ENCODE results near the gene RNF157.

Gene RNF157

DNA sequence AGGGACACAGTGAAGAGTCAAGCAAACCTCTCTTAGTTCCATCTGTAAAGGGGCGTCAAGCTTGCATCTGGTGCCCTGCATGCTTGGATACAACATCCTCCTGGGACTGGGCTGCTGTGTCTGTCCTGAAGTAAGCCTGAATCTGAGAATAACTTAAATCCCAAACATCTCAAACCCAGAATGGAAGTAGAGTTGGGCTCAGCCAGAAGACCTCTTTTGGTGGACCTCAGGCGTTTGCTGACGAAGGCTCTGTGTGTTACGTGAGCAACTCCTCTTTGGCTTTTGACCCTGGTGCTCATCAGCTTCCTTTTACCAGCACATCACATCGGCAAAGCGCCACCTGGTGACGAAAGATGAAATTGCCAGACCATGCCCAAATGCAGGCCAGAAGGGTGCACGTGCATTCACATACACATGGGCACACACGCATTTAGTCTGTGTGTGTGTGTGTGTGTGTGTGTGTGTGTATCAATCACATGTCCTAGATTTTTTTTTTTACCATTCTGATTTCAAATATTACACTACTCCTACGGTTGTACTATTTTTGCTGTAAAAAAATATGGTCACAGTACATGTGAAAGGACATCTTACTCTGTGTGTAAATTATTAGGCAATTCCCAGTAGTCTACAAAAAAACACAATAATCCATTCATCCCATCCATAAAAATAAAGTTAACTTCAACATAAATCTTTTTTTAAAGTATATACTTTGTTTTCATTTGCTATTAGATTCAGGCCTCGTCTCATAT is 58.1 kb downstream of the RNF157 start:
- WGBS (ENCODE audit: extremely low coverage, insufficient coverage, low lambda C conversion rate), result no CpG with 5 or more reads among the region's 11 CpGs
- H3K4me2 ChIP-seq (ENCODE audit: low read length), result no peak overlapping the region
- no peak overlapping the region for H3K4ac ChIP-seq (ENCODE audit: low read depth, low read length)
- no peaks in the 10 kb centered on the region for H3K36me3 ChIP-seq (ENCODE audit: control insufficient read depth, insufficient read depth, low read length)
- no peak overlapping the region for H3K27ac ChIP-seq (ENCODE audit: low read depth, low read length)
- H3K56ac ChIP-seq (ENCODE audit: low read length), result no peak overlapping the region
- H3K27me3 ChIP-seq (ENCODE audit: insufficient read depth, low read length, poor library complexity), result no peaks in the 10 kb centered on the region
- no peaks in the 10 kb centered on the region for H3K4me1 ChIP-seq (ENCODE audit: control insufficient read depth, low read depth, low read length)
- no peak overlapping the region for H2AK5ac ChIP-seq (ENCODE audit: low read length)
- H3K4me3 ChIP-seq (ENCODE audit: low read length), result no peak overlapping the region
- no peak overlapping the region for H3K18ac ChIP-seq (ENCODE audit: low read length)
- H3K79me1 ChIP-seq (ENCODE audit: low read length), result no peaks in the 10 kb centered on the region
- H3K23ac ChIP-seq (ENCODE audit: low read length), result no peak overlapping the region
- H3K79me2 ChIP-seq (ENCODE audit: control insufficient read depth, insufficient read depth, low read length), result no peaks in the 10 kb centered on the region
- H4K8ac ChIP-seq (ENCODE audit: low read depth, low read length), result no peak overlapping the region
- H2BK15ac ChIP-seq (replicated peaks; ENCODE audit: low read depth), result no peak overlapping the region
- no peak overlapping the region for H2BK120ac ChIP-seq (ENCODE audit: low read depth, low read length)
- H2BK5ac ChIP-seq (ENCODE audit: low read length), result no peak overlapping the region
- DNase-seq, result peak; percentile 93
- H4K5ac ChIP-seq (ENCODE audit: low read length), result no peak overlapping the region
- peak overlapping the region; percentile 27 for H3K9ac ChIP-seq (ENCODE audit: low read length)

GRCh38 chr17:76179496-76180467 is 60.5 kb downstream of the RNF157 start:
- H3K36me3 ChIP-seq (ENCODE audit: control insufficient read depth, insufficient read depth, low read length), result no peaks in the 10 kb centered on the region
- DNase-seq, result peak; percentile 21
- H3K27me3 ChIP-seq (ENCODE audit: insufficient read depth, low read length, poor library complexity), result no peaks in the 10 kb centered on the region

DNA sequence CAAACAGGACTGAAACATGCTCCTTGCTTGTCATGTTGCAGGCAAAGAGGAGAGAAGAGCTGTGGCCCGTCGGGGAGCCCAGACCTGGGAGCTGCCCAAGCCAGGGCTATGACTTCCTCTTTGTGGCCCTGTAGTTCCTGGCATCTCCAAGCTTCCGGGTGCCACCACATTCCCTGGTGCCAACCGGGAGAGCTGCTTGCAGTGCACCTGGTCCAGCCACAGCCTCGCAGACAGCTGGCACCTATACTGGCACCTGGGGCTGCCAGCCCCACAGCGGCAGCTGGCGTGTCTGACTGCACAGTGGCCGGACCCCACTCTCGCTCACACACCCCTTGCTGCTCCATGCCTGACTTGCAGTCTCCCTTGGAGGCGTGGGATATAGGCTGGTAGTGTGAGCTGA is 62.2 kb downstream of the RNF157 start:
- no peaks in the 10 kb centered on the region for H3K4me1 ChIP-seq (ENCODE audit: control insufficient read depth, low read depth, low read length)
- WGBS (ENCODE audit: extremely low coverage, insufficient coverage, low lambda C conversion rate), result no CpG with 5 or more reads among the region's 10 CpGs
- H2BK15ac ChIP-seq (replicated peaks; ENCODE audit: low read depth), result no peak overlapping the region
- no peak overlapping the region for H3K9ac ChIP-seq (ENCODE audit: low read length)
- H3K27me3 ChIP-seq (ENCODE audit: insufficient read depth, low read length, poor library complexity), result no peaks in the 10 kb centered on the region
- no peak overlapping the region for H3K56ac ChIP-seq (ENCODE audit: low read length)
- H4K5ac ChIP-seq (ENCODE audit: low read length), result no peak overlapping the region
- H2BK120ac ChIP-seq (ENCODE audit: low read depth, low read length), result no peak overlapping the region
- H3K4me2 ChIP-seq (ENCODE audit: low read length), result no peak overlapping the region
- H2BK5ac ChIP-seq (ENCODE audit: low read length), result no peak overlapping the region
- no peak overlapping the region for H4K8ac ChIP-seq (ENCODE audit: low read depth, low read length)
- H3K23ac ChIP-seq (ENCODE audit: low read length), result no peak overlapping the region
- no peaks in the 10 kb centered on the region for H3K79me1 ChIP-seq (ENCODE audit: low read length)
- H3K18ac ChIP-seq (ENCODE audit: low read length), result no peak overlapping the region
- no peak overlapping the region for H3K4me3 ChIP-seq (ENCODE audit: low read length)
- H2AK5ac ChIP-seq (ENCODE audit: low read length), result no peak overlapping the region
- H3K4ac ChIP-seq (ENCODE audit: low read depth, low read length), result no peak overlapping the region
- DNase-seq, result no peak
- no peak overlapping the region for H3K27ac ChIP-seq (ENCODE audit: low read depth, low read length)
- no peaks in the 10 kb centered on the region for H3K36me3 ChIP-seq (ENCODE audit: control insufficient read depth, insufficient read depth, low read length)
- no peaks in the 10 kb centered on the region for H3K79me2 ChIP-seq (ENCODE audit: control insufficient read depth, insufficient read depth, low read length)

More at GRCh38 chr17:76179496-76180467, 60.5 kb downstream of the RNF157 start:
- WGBS (ENCODE audit: extremely low coverage, insufficient coverage, low lambda C conversion rate), result no CpG with 5 or more reads among the region's 6 CpGs
- Histone ChIP-seq H3K23ac (ENCODE audit: low read length) (no peak overlapping the region), H3K4ac (ENCODE audit: low read depth, low read length) (no peak overlapping the region), H2AK5ac (ENCODE audit: low read length) (no peak overlapping the region), H3K4me3 (ENCODE audit: low read length) (no peak overlapping the region), H3K4me1 (ENCODE audit: control insufficient read depth, low read depth, low read length) (no peaks in the 10 kb centered on the region), H3K27ac (ENCODE audit: low read depth, low read length) (no peak overlapping the region), H3K56ac (ENCODE audit: low read length) (no peak overlapping the region), H2BK120ac (ENCODE audit: low read depth, low read length) (no peak overlapping the region), H3K79me1 (ENCODE audit: low read length) (no peaks in the 10 kb centered on the region), H2BK5ac (ENCODE audit: low read length) (no peak overlapping the region), H4K5ac (ENCODE audit: low read length) (no peak overlapping the region), H3K4me2 (ENCODE audit: low read length) (no peak overlapping the region), H3K9ac (ENCODE audit: low read length) (no peak overlapping the region), H2BK15ac (replicated peaks; ENCODE audit: low read depth) (no peak overlapping the region), H3K18ac (ENCODE audit: low read length) (no peak overlapping the region), H3K79me2 (ENCODE audit: control insufficient read depth, insufficient read depth, low read length) (no peaks in the 10 kb centered on the region), H4K8ac (ENCODE audit: low read depth, low read length) (no peak overlapping the region)

- no peak overlapping the region for H4K5ac ChIP-seq (ENCODE audit: low read length)
- peak overlapping the region; percentile 24 for H3K23ac ChIP-seq (ENCODE audit: low read length)
- H3K36me3 ChIP-seq (ENCODE audit: control insufficient read depth, insufficient read depth, low read length), result no peaks in the 10 kb centered on the region
- DNase-seq, result no peak
- H3K79me2 ChIP-seq (ENCODE audit: control insufficient read depth, insufficient read depth, low read length), result no peaks in the 10 kb centered on the region
- H3K27ac ChIP-seq (ENCODE audit: low read depth, low read length), result no peak overlapping the region
- no peaks in the 10 kb centered on the region for H3K27me3 ChIP-seq (ENCODE audit: insufficient read depth, low read length, poor library complexity)
- H3K56ac ChIP-seq (ENCODE audit: low read length), result no peak overlapping the region
- no peak overlapping the region for H3K4me3 ChIP-seq (ENCODE audit: low read length)
- no peak overlapping the region for H2BK120ac ChIP-seq (ENCODE audit: low read depth, low read length)
- H3K4me2 ChIP-seq (ENCODE audit: low read length), result no peak overlapping the region
- H2BK15ac ChIP-seq (replicated peaks; ENCODE audit: low read depth), result no peak overlapping the region
- H4K8ac ChIP-seq (ENCODE audit: low read depth, low read length), result no peak overlapping the region
- H3K4me1 ChIP-seq (ENCODE audit: control insufficient read depth, low read depth, low read length), result no peaks in the 10 kb centered on the region
- no peak overlapping the region for H3K18ac ChIP-seq (ENCODE audit: low read length)
- no peak overlapping the region for H3K4ac ChIP-seq (ENCODE audit: low read depth, low read length)
- H2AK5ac ChIP-seq (ENCODE audit: low read length), result no peak overlapping the region
- no peak overlapping the region for H2BK5ac ChIP-seq (ENCODE audit: low read length)
- WGBS (ENCODE audit: extremely low coverage, insufficient coverage, low lambda C conversion rate), result no CpG with 5 or more reads among the region's 34 CpGs
- no peak overlapping the region for H3K9ac ChIP-seq (ENCODE audit: low read length)
- H3K79me1 ChIP-seq (ENCODE audit: low read length), result no peaks in the 10 kb centered on the region
Measured at GRCh38 chr17:76176701-76177574, 63.4 kb downstream of the RNF157 start.

DNA sequence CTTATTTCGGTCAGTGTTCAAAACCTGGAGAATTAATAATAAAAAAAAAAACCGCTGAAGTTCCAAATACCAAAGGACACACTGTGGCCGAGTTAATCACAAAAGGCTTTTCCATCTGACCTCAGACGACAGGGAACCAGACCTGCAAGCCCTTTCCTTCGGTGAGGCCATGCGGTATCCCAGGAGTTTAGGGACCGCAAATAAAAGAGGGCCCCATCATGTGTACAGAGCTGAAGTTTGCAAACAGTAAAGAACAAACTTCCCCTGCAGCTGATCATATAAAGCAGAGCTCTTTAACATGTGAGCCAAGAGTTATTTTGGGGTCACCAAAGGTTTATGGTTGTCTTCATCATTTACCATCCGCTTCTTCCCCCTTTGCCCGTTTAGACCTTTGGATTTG is 66.3 kb downstream of the RNF157 start:
- no CpG with 5 or more reads among the region's 9 CpGs for WGBS (ENCODE audit: extremely low coverage, insufficient coverage, low lambda C conversion rate)
- H3K4me2 ChIP-seq (ENCODE audit: low read length), result no peak overlapping the region
- H3K56ac ChIP-seq (ENCODE audit: low read length), result no peak overlapping the region
- H2BK120ac ChIP-seq (ENCODE audit: low read depth, low read length), result no peak overlapping the region
- H3K4me3 ChIP-seq (ENCODE audit: low read length), result no peak overlapping the region
- no peaks in the 10 kb centered on the region for H3K27me3 ChIP-seq (ENCODE audit: insufficient read depth, low read length, poor library complexity)
- H3K79me1 ChIP-seq (ENCODE audit: low read length), result no peaks in the 10 kb centered on the region
- H3K27ac ChIP-seq (ENCODE audit: low read depth, low read length), result no peak overlapping the region
- no peaks in the 10 kb centered on the region for H3K79me2 ChIP-seq (ENCODE audit: control insufficient read depth, insufficient read depth, low read length)
- H3K4me1 ChIP-seq (ENCODE audit: control insufficient read depth, low read depth, low read length), result no peaks in the 10 kb centered on the region
- H4K8ac ChIP-seq (ENCODE audit: low read depth, low read length), result no peak overlapping the region
- no peak overlapping the region for H3K9ac ChIP-seq (ENCODE audit: low read length)
- H2BK15ac ChIP-seq (replicated peaks; ENCODE audit: low read depth), result no peak overlapping the region
- H3K18ac ChIP-seq (ENCODE audit: low read length), result no peak overlapping the region
- H4K5ac ChIP-seq (ENCODE audit: low read length), result no peak overlapping the region
- no peak overlapping the region for H2BK5ac ChIP-seq (ENCODE audit: low read length)
- no peak for DNase-seq
- H3K36me3 ChIP-seq (ENCODE audit: control insufficient read depth, insufficient read depth, low read length), result no peaks in the 10 kb centered on the region
- no peak overlapping the region for H3K4ac ChIP-seq (ENCODE audit: low read depth, low read length)
- no peak overlapping the region for H3K23ac ChIP-seq (ENCODE audit: low read length)
- H2AK5ac ChIP-seq (ENCODE audit: low read length), result no peak overlapping the region
